ENCODE data around the gene RASSF9.

- TF ChIP-seq, protein P1, sequence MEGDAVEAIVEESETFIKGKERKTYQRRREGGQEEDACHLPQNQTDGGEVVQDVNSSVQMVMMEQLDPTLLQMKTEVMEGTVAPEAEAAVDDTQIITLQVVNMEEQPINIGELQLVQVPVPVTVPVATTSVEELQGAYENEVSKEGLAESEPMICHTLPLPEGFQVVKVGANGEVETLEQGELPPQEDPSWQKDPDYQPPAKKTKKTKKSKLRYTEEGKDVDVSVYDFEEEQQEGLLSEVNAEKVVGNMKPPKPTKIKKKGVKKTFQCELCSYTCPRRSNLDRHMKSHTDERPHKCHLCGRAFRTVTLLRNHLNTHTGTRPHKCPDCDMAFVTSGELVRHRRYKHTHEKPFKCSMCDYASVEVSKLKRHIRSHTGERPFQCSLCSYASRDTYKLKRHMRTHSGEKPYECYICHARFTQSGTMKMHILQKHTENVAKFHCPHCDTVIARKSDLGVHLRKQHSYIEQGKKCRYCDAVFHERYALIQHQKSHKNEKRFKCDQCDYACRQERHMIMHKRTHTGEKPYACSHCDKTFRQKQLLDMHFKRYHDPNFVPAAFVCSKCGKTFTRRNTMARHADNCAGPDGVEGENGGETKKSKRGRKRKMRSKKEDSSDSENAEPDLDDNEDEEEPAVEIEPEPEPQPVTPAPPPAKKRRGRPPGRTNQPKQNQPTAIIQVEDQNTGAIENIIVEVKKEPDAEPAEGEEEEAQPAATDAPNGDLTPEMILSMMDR (IDR thresholded peaks at IDR 0.05), result no peak
- TF ChIP-seq POLR2A (IDR thresholded peaks at IDR 0.05), result no peak
Measured at GRCh38 chr12:85823436-85824180, 12.6 kb downstream of the RASSF9 start.
